Smooth muscle cell (in vitro differentiated cells): ENCODE results near the gene B4GALT2. TPM values are rescaled to one million over a fixed set of nuclear protein-coding genes. Genes with fewer than 3 reads are reported as not detected.

Experiments
- DNase-seq: peaks from one replicate; lab custom pipeline; 2025; ENCODE audit not compliant: unreplicated experiment; lab: John Stamatoyannopoulos, UW
- H2AFZ ChIP-seq: fragments of 200-600 bp; sonication (generic); 2 replicates; pipeline ENCODE4 v1.6.0; 2016; ENCODE audit warnings: antibody characterized with exemption, low read depth, mild to moderate bottlenecking
- H3F3A ChIP-seq: fragments of 200-600 bp; sonication (generic); 2 replicates; pipeline ENCODE4 v1.6.0; 2017; ENCODE audit warnings: antibody characterized with exemption, low read depth
- H3K27ac ChIP-seq: fragments of 200-600 bp; sonication (generic); 2 replicates; pipeline ENCODE4 v1.5.1; 2016; ENCODE audit warnings: low read depth, mild to moderate bottlenecking
- H3K27me3 ChIP-seq: fragments of 200-600 bp; sonication (generic); 2 replicates; pipeline ENCODE4 v1.6.1; 2016; ENCODE audit warnings: low read depth, mild to moderate bottlenecking
- H3K36me3 ChIP-seq: fragments of 200-600 bp; sonication (generic); 2 replicates; pipeline ENCODE4 v1.5.1; 2016; ENCODE audit warnings: low read depth
- H3K4me1 ChIP-seq: fragments of 200-600 bp; sonication (generic); 2 replicates; pipeline ENCODE4 v1.5.1; 2016; ENCODE audit warnings: low read depth
- H3K4me2 ChIP-seq: fragments of 200-600 bp; sonication (generic); 2 replicates; pipeline ENCODE4 v1.6.0; 2016; ENCODE audit warnings: mild to moderate bottlenecking
- H3K4me3 ChIP-seq: fragments of 200-600 bp; sonication (generic); 2 replicates; pipeline ENCODE4 v1.5.1; 2016; ENCODE audit warnings: mild to moderate bottlenecking
- H3K79me2 ChIP-seq: fragments of 200-600 bp; sonication (generic); 2 replicates; pipeline ENCODE4 v1.6.0; 2016; ENCODE audit warnings: low read depth, mild to moderate bottlenecking
- H3K9ac ChIP-seq: fragments of 200-600 bp; sonication (generic); 2 replicates; pipeline ENCODE4 v1.6.0; 2016; ENCODE audit warnings: low read depth
- H3K9me3 ChIP-seq: fragments of 200-600 bp; sonication (generic); replicated peaks from 2 replicates; pipeline ENCODE4 v1.5.1; 2016; ENCODE audit warnings: low read depth
- H4K20me1 ChIP-seq: fragments of 200-600 bp; sonication (generic); 2 replicates; pipeline ENCODE4 v1.6.0; 2016; ENCODE audit warnings: low read depth
- CTCF ChIP-seq: fragments of 200-600 bp; sonication (generic); IDR thresholded peaks from 2 replicates; pipeline ENCODE4 v1.5.1; 2017; ENCODE audit warnings: borderline replicate concordance, mild to moderate bottlenecking, antibody characterized with exemption; ENCODE audit not compliant: insufficient read depth, poor library complexity, severe bottlenecking
- WGBS: methylation state at CpG from one replicate; pipeline ENCODE4 v1.1.7; 2016; ENCODE audit warnings: low lambda C conversion rate; 5-methylcytosine and 5-hydroxymethylcytosine counted together
- polyA plus RNA-seq: library from polyadenylated mRNA; unstranded; fragments of >200 nt; fragmentation: Nextera tagmentation; extraction: Ambion mirVana; gene quantifications from 2 replicates; pipeline ENCODE4 v1.2.1, GENCODE V29; 2016
- total RNA-seq: library from RNA; depleted of rRNA; stranded (reverse); fragments of >200 nt; gene quantifications from 2 replicates; pipeline ENCODE4 v1.2.3, GENCODE V29; 2014

Gene B4GALT2
- total and polyA plus RNA-seq, 2 experiments from 2014 or later, result 52.4 to 135 TPM

- Histone ChIP-seq H3K79me2 (peaks cover 14% of the 10 kb centered on the region), H3F3A (peaks cover 14% of the 10 kb centered on the region), H3K27ac (no peak overlapping the region), H2AFZ (no peak overlapping the region), H3K36me3 (no peaks in the 10 kb centered on the region), H3K4me3 (no peak overlapping the region), H3K27me3 (no peaks in the 10 kb centered on the region), H3K9ac (no peak overlapping the region), H3K4me2 (no peak overlapping the region), H4K20me1 (peaks cover 66% of the 10 kb centered on the region), H3K4me1 (peaks cover 7% of the 10 kb centered on the region), H3K9me3 (no peaks in the 10 kb centered on the region)
- TF ChIP-seq CTCF, result no peak
- 98% methylated on average over 20 of the region's 20 CpGs for WGBS
- no peak for DNase-seq
Measured at GRCh38 chr1:43981636-43982035, 2.6 kb downstream of the B4GALT2 start.

GRCh38 chr1:43982241-43982640 is 3.2 kb downstream of the B4GALT2 start:
- Histone ChIP-seq H3K27ac (no peak overlapping the region), H3K4me2 (no peak overlapping the region), H2AFZ (no peak overlapping the region), H3K4me3 (no peak overlapping the region), H4K20me1 (peaks cover 60% of the 10 kb centered on the region), H3K4me1 (peaks cover 7% of the 10 kb centered on the region), H3F3A (peaks cover 12% of the 10 kb centered on the region), H3K79me2 (peaks cover 10% of the 10 kb centered on the region), H3K9me3 (no peaks in the 10 kb centered on the region), H3K27me3 (no peaks in the 10 kb centered on the region), H3K36me3 (no peaks in the 10 kb centered on the region), H3K9ac (no peak overlapping the region)
- WGBS, result 96% methylated on average over 8 of the region's 8 CpGs
- TF ChIP-seq CTCF, result no peak
- DNase-seq, result no peak

GRCh38 chr1:43982808-43983207 is 3.8 kb downstream of the B4GALT2 start:
- H3K9ac ChIP-seq, result no peak overlapping the region
- WGBS, result 92% methylated on average over 15 of the region's 15 CpGs

More at GRCh38 chr1:43982808-43983207, 3.8 kb downstream of the B4GALT2 start:
- DNase-seq, result no peak
- H3F3A ChIP-seq, result peaks cover 12% of the 10 kb centered on the region
- H3K79me2 ChIP-seq, result peaks cover 10% of the 10 kb centered on the region
- H3K36me3 ChIP-seq, result no peaks in the 10 kb centered on the region
- H2AFZ ChIP-seq, result no peak overlapping the region
- TF ChIP-seq CTCF, result no peak
- H3K9me3 ChIP-seq, result no peaks in the 10 kb centered on the region
- no peaks in the 10 kb centered on the region for H3K27me3 ChIP-seq
- no peak overlapping the region for H3K4me3 ChIP-seq
- H3K4me1 ChIP-seq, result peaks cover 7% of the 10 kb centered on the region
- H3K4me2 ChIP-seq, result no peak overlapping the region
- H3K27ac ChIP-seq, result no peak overlapping the region
- H4K20me1 ChIP-seq, result peaks cover 54% of the 10 kb centered on the region
